GM20000 (cell line): ENCODE measurements around the gene MBOAT2.

ENCODE experiments used
- DNase-seq: peaks from one replicate; pipeline ENCODE4 v3.0.0; 2012; ENCODE audit warnings: low spot score
- CTCF ChIP-seq: IDR thresholded peaks from 2 replicates; pipeline ENCODE4 v1.5.1; 2012; ENCODE audit warnings: mild to moderate bottlenecking, control low read depth; ENCODE audit errors: extremely low read depth, missing control alignments

Gene MBOAT2

GRCh38 chr2:8831516-8831915 is 172.0 kb downstream of the MBOAT2 start:
- DNase-seq, result no peak
- no peak for TF ChIP-seq CTCF

- no peak for DNase-seq
- TF ChIP-seq CTCF, result no peak
Measured at GRCh38 chr2:8827729-8828128, 175.8 kb downstream of the MBOAT2 start.

- no peak for TF ChIP-seq CTCF
- no peak for DNase-seq
Measured at GRCh38 chr2:8822218-8822617, 181.3 kb downstream of the MBOAT2 start.

GRCh38 chr2:8821276-8822217 is 181.9 kb downstream of the MBOAT2 start:
- no peak for DNase-seq
- no peak for TF ChIP-seq CTCF

- no peak for TF ChIP-seq CTCF
- no peak for DNase-seq
Measured at GRCh38 chr2:8819948-8820347, 183.5 kb downstream of the MBOAT2 start.

GRCh38 chr2:8819194-8819593 is 184.3 kb downstream of the MBOAT2 start:
- no peak for TF ChIP-seq CTCF
- no peak for DNase-seq

- TF ChIP-seq CTCF, result no peak
- DNase-seq, result no peak
Measured at GRCh38 chr2:8817221-8817620, 186.3 kb downstream of the MBOAT2 start.
